ENCODE data around the gene UGT2A2. TPM values are rescaled to one million over a fixed set of nuclear protein-coding genes. Genes with fewer than 3 reads are reported as not detected.

The UGT2A2 gene
- total and polyA plus RNA-seq, 12 donors: not detected

DNA sequence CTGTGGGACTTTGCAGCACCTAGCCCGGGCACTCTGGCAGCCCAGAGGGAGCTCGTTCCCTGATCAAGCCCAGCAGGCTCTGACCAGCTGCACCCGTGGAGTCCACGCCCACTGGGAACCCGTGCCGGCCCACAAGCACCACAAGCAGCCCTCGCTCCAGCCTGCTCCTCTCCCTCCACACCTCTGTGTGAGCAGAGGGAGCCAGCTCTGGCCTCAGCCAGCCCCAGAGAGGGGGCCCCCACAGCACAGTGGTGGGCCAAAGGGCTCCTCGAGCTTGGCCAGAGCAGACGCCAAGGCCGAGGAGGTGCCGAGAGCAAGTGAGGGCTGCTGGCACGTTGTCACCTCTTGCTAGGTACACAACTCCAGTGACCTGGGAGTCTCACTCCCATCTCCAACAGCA lies 18.7 kb upstream of the UGT2A2 start:
- 80 to 84% (median 84%) methylated on average over 10 to 12 of the region's 12 CpGs; no CpG with 5 or more reads in 1 of the 4 donors for WGBS, 4 donors
- intact Hi-C loops (cut with DNase I): no loop called here
- no peaks in the 10 kb centered on the region for H3K27me3 ChIP-seq

DNA sequence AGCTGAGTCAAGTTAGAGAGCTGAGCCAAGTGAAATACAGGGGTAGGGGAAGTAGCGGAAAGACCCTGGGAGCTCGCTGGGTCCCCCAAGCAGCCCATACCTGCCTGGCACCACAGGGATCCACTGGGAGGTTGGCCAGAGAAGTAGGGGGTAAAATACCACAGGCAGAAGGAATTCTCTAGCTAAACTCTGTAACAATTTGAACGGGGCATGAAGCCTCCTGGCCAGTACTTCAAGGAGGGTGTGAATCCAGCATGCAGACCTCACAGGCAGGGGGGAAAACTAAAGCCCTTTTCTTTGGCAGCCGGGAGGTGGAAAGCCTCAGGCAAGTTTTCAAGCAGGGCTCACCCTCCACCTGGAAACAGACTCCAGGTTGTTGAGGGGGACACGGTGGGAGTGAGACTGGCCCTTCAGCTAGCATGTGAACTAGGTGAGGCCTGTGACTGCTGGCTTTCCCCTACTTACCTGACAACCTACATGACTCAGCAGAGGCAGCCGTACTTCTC lies 17.3 kb upstream of the UGT2A2 start:
- no peak overlapping the region for H3K4me3 ChIP-seq
- H3K9me3 ChIP-seq (replicated peaks in 1 of 3): no peaks in the 10 kb centered on the region
- intact Hi-C loops (cut with DNase I): no loop called here
- no peaks in the 10 kb centered on the region for H3K4me1 ChIP-seq (replicated peaks in 1 of 2)
- TF ChIP-seq CTCF (IDR thresholded peaks at IDR 0.05) (no peak), POLR2A (IDR thresholded peaks at IDR 0.05) (no peak)
- H3K27me3 ChIP-seq: no peaks in the 10 kb centered on the region
- H3K36me3 ChIP-seq (replicated peaks in 1 of 2): no peaks in the 10 kb centered on the region
- no peak for DNase-seq
- 74 to 81% (median 79%) methylated on average over 5 to 6 of the region's 6 CpGs for WGBS, 4 donors
- H3K27ac ChIP-seq: no peak overlapping the region

More for the DNA sequence above, 18.7 kb upstream of the UGT2A2 start:
- no peaks in the 10 kb centered on the region for H3K9me3 ChIP-seq (replicated peaks in 1 of 3)
- no peak overlapping the region for H3K27ac ChIP-seq
- H3K4me1 ChIP-seq (replicated peaks in 1 of 2): no peaks in the 10 kb centered on the region
- no peaks in the 10 kb centered on the region for H3K36me3 ChIP-seq (replicated peaks in 1 of 2)
- no peak for DNase-seq
- H3K4me3 ChIP-seq: no peak overlapping the region
- TF ChIP-seq CTCF (IDR thresholded peaks at IDR 0.05) (no peak), POLR2A (IDR thresholded peaks at IDR 0.05) (no peak)

DNA sequence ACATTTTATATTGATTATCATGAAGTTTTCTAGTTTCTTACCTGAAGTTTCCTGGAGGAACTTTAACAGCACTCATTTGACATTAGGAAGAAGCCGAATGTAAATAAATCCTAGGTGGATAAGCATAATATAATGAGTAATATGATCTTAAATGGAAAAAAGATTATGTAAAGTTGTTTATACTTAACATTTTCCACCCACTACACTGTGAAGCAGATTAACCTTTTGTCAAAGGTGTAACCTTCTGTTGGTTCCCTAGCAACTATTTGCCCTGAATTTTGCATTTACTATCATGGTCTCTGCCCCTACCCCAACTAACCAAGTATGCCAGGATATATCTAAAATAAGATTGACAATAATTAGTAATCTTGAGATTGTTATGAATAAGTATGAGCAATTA lies 13.7 kb upstream of the UGT2A2 start, which contains the start of gene UGT2A1:
Gene UGT2A1, minus strand, starts transcription at position 101 of the 400 bp plus-strand sequence. CDS start 5,603 bp downstream, outside the sequence.
- Histone ChIP-seq H3K9me3 (replicated peaks in 1 of 3) (no peaks in the 10 kb centered on the region), H3K27ac (no peak within 1 kb of the TSS), H3K36me3 (replicated peaks in 1 of 2) (no peaks in the 10 kb centered on the region), H3K27me3 (no peaks in the 10 kb centered on the region), H3K4me1 (replicated peaks in 1 of 2) (no peaks in the 10 kb centered on the region), H3K4me3 (no peak within 1 kb of the TSS)
- intact Hi-C loops (cut with DNase I): no loop called here
- TF ChIP-seq CTCF (IDR thresholded peaks at IDR 0.05): no peak
- TF ChIP-seq POLR2A (IDR thresholded peaks at IDR 0.05): no peak
- 69 to 89% (median 77%) methylated on average over 1 of the region's 1 CpG for WGBS, 4 donors
- no peak for DNase-seq

DNA sequence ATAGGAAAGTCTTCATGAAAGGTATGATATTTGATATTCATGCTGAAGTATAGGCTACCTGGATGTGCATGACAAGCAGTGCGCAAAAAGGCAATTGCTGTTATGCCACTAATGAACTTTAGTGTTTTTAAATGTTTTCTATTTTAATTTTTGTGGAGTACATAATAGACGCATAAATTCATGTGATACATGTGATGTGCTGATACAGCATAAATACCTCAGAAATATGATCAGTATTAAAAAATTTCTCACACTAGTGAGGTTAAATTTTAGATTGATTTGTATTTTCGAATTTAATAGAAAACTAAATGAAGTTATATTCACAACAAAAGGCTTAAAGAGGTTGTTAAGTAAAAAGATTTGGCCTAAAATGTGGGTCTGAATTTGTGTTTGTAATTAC lies 11.4 kb upstream of the UGT2A2 start:
- intact Hi-C loops (cut with DNase I): no loop called here
- Histone ChIP-seq H3K27me3 (no peaks in the 10 kb centered on the region), H3K4me3 (no peak overlapping the region), H3K4me1 (replicated peaks in 1 of 2) (no peaks in the 10 kb centered on the region), H3K27ac (no peak overlapping the region), H3K9me3 (replicated peaks in 1 of 3) (no peaks in the 10 kb centered on the region), H3K36me3 (replicated peaks in 1 of 2) (no peaks in the 10 kb centered on the region)
- 50 to 76% (median 61%) methylated on average over 3 of the region's 3 CpGs for WGBS, 4 donors
- no peak for TF ChIP-seq CTCF (IDR thresholded peaks at IDR 0.05)
- TF ChIP-seq POLR2A (IDR thresholded peaks at IDR 0.05): no peak
- no peak for DNase-seq
